Suprapubic skin (tissue), 4 donors: Measurements from ENCODE around the gene HYCC2. TPM values are rescaled to one million over a fixed set of nuclear protein-coding genes. Genes with fewer than 3 reads are reported as not detected.
"Not testable (repeated sequence)": the region's sequence is repeated elsewhere in the genome, so short reads cannot be mapped to it uniquely, and the experiment has no call there.

Experiments
- DNase-seq, 2 donors: peaks; one replicate each; pipeline ENCODE4 v3.0.0-alpha.2; 2019; ENCODE audit warnings: low spot score in 2 of 2
- H3K27ac ChIP-seq: fragments of 200-600 bp; sonication (generic); one replicate; pipeline ENCODE4 v1.5.1; 2019
- H3K27me3 ChIP-seq: fragments of 200-600 bp; sonication (generic); one replicate; pipeline ENCODE4 v1.5.1; 2019
- H3K36me3 ChIP-seq: fragments of 200-600 bp; sonication (generic); one replicate; pipeline ENCODE4 v1.5.1; 2019
- H3K4me1 ChIP-seq: fragments of 200-600 bp; sonication (generic); one replicate; pipeline ENCODE4 v1.5.1; 2019
- H3K4me3 ChIP-seq: fragments of 200-600 bp; sonication (generic); one replicate; pipeline ENCODE4 v1.5.1; 2019; ENCODE audit warnings: mild to moderate bottlenecking
- H3K9me3 ChIP-seq: fragments of 200-600 bp; sonication (generic); one replicate; pipeline ENCODE4 v1.5.1; 2019
- EP300 ChIP-seq: sonication (generic); formaldehyde crosslinking; IDR thresholded peaks from one replicate; pipeline ENCODE4 v1.6.1; 2017; ENCODE audit warnings: antibody characterized with exemption
- POLR2A ChIP-seq, 2 donors: fragments of 450-650 bp; IDR thresholded peaks; one replicate each; pipeline ENCODE4 v1.6.1; 2017; ENCODE audit warnings: antibody characterized with exemption in 2 of 2, mild to moderate bottlenecking in 2 of 2, moderate library complexity in 2 of 2
- POLR2AphosphoS5 ChIP-seq, 3 donors: sonication (generic); formaldehyde crosslinking; IDR thresholded peaks; one replicate each; pipeline ENCODE4 v1.6.1; 2017; ENCODE audit warnings: antibody characterized with exemption in 3 of 3
- WGBS: methylation state at CpG from one replicate; pipeline ENCODE4 v1.1.5; 2018; 5-methylcytosine and 5-hydroxymethylcytosine counted together
- total RNA-seq, 4 donors: library from RNA; depleted of rRNA; stranded (reverse); fragments of >200 nt; gene quantifications; one replicate each; pipeline ENCODE4 v1.1.0, GENCODE V29; 2016
- TF ChIP-seq, protein P1 (sequence below), 2 donors: fragments of 200-600 bp in 1 of 2; fragments of 450-650 bp in 1 of 2; sonication (generic) in 1 of 2; IDR thresholded peaks; one replicate each; pipeline ENCODE4 v1.5.1; 2016 to 2019; ENCODE audit warnings: antibody characterized with exemption in 2 of 2, mild to moderate bottlenecking in 1 of 2, moderate library complexity in 1 of 2

The HYCC2 gene
- total RNA-seq, 4 donors from 2014 or later = 11.6 to 26.8 (median 12.7) TPM

DNA sequence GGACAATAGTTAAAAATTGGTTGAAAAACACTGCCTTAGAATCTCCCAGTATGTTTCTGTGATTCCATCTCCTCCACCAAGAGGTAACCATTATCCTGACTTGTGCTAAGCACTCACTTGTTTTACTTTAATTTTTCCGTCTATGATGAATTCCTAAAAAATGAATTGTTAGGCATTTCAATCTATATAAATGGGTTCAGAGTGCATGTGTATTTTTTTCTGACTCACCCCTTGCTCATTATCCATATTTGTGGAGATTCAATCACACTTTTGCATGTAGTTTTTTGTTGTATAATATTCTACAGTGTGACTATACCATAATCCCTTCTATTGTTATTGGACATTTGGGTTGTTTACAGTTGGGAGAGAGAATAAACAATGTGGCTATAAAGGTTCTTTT lies 1.6 kb upstream of the HYCC2 start:
- TF ChIP-seq POLR2AphosphoS5 (IDR thresholded peaks at IDR 0.05) = no peak
- Histone ChIP-seq H3K4me1 (peaks cover 43% of the 10 kb centered on the region), H3K36me3 (no peaks in the 10 kb centered on the region), H3K27ac (no peak overlapping the region), H3K9me3 (no peaks in the 10 kb centered on the region), H3K27me3 (no peaks in the 10 kb centered on the region), H3K4me3 (peak overlapping the region; percentile 99)
- 73% methylated on average over 1 of the region's 1 CpG for WGBS
- DNase-seq = no peak

DNA sequence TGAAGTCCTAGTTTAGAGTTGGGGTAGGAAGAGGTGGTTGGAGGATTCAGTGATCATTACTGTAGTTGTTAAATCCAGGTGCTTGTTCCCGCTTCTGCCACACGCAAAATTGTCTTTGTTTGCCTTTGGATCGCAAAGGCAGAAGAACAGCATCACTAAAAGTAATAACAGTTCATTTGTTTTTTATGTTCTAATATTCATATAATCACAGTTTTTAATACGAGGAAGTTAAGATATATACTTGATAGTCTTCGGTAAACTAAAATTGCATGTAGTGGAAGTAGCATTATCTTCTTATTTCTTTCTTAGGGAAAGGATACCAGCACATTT lies 695 bp upstream of the HYCC2 start:
- H3K36me3 ChIP-seq = no peaks in the 10 kb centered on the region
- peak overlapping the region; percentile 93 for H3K27ac ChIP-seq
- no peaks in the 10 kb centered on the region for H3K9me3 ChIP-seq
- TF ChIP-seq EP300 (no peak), POLR2AphosphoS5 (IDR thresholded peaks at IDR 0.05) (no peak), POLR2A (IDR thresholded peaks at IDR 0.05) (no peak)
- TF ChIP-seq, protein P1, sequence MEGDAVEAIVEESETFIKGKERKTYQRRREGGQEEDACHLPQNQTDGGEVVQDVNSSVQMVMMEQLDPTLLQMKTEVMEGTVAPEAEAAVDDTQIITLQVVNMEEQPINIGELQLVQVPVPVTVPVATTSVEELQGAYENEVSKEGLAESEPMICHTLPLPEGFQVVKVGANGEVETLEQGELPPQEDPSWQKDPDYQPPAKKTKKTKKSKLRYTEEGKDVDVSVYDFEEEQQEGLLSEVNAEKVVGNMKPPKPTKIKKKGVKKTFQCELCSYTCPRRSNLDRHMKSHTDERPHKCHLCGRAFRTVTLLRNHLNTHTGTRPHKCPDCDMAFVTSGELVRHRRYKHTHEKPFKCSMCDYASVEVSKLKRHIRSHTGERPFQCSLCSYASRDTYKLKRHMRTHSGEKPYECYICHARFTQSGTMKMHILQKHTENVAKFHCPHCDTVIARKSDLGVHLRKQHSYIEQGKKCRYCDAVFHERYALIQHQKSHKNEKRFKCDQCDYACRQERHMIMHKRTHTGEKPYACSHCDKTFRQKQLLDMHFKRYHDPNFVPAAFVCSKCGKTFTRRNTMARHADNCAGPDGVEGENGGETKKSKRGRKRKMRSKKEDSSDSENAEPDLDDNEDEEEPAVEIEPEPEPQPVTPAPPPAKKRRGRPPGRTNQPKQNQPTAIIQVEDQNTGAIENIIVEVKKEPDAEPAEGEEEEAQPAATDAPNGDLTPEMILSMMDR (IDR thresholded peaks at IDR 0.05) = no peak
- peak overlapping the region; percentile 99 for H3K4me3 ChIP-seq
- no peaks in the 10 kb centered on the region for H3K27me3 ChIP-seq
- DNase-seq = no peak
- peaks cover 51% of the 10 kb centered on the region for H3K4me1 ChIP-seq
- 4% methylated on average over 5 of the region's 5 CpGs for WGBS

DNA sequence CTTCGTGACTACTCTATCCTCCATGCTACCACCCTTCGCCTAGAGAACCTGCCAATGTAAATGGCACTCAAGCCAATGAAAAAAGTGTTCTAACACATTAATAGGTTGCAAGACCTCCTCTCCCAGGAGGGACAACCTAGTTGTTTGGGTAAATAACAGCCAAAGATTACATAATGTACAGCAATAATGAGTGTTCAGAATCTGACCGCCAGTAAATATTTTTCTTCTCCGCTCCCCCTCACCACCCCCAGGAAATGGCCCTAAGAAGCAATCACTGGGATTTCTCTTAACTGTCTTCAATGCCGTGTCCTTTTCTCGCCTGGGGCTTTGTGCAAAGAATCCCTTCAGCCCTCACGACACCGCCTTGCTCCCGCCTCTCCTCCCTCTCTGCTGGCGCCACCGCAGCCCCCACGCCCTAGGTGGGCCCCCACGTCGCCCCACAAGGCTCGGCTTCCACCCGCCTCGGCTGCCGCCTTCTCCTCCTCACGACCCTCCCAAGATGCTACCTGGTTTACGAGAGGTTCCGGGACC lies 458 bp downstream of the HYCC2 start:
- peaks cover 59% of the 10 kb centered on the region for H3K4me1 ChIP-seq
- 2% methylated on average over 21 of the region's 21 CpGs for WGBS
- peak overlapping the region; percentile 99 for H3K4me3 ChIP-seq
- H3K9me3 ChIP-seq = no peaks in the 10 kb centered on the region
- DNase-seq = no peak
- H3K27me3 ChIP-seq = no peaks in the 10 kb centered on the region
- H3K27ac ChIP-seq = peak overlapping the region; percentile 93
- TF ChIP-seq POLR2AphosphoS5 (IDR thresholded peaks at IDR 0.05) (no peak), EP300 (no peak), POLR2A (IDR thresholded peaks at IDR 0.05) (no peak)
- TF ChIP-seq, protein P1 (IDR thresholded peaks at IDR 0.05) = no peak
- no peaks in the 10 kb centered on the region for H3K36me3 ChIP-seq

DNA sequence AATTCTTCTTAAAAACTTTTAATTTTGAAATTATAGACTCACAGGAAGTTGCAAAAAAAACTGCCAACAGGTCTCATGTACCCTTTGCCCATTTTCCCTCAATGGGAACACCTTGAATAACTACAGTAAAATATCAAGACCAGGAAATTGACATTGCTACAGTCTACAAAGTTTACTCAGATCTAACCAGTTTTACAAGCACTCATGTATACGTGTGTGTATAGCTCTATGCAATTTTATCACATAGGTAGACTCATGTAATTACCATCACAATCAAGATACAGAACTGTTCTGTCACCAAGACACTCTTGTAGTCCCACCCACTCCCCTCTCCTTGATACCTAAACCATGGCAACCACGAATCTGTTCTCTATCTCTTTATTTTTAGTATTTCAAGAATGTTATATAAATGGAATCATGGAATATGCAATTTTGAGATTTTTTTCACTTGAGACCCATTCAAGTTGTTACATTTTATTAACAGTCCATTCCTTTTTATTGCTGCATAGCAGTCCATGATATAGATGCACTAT lies 6.6 kb downstream of the HYCC2 start:
- H3K27ac ChIP-seq = no peak overlapping the region

DNA sequence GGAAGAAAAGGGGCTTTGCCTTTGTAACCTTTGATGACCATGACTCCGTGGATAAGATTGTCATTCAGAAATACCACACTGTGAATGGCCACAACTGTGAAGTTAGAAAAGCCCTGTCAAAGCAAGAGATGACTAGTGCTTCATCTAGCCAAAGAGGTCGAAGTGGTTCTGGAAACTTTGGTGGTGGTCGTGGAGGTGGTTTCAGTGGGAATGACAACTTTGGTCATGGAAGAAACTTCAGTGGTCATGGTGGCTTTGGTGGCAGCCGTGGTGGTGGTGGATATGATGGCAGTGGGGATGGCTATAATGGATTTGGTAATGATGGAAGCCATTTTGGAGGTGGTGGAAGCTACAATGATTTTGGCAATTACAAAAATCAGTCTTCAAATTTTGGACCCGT lies 8.0 kb downstream of the HYCC2 start:
- not testable (repeated sequence) for H3K9me3 ChIP-seq, DNase-seq, H3K27me3 ChIP-seq, H3K4me3 ChIP-seq, H3K36me3 ChIP-seq
- 87% methylated on average over 5 of the region's 5 CpGs for WGBS
- Histone ChIP-seq H3K27ac (peak overlapping the region; percentile 39), H3K4me1 (peaks cover 31% of the 10 kb centered on the region)

More for the DNA sequence above, 6.6 kb downstream of the HYCC2 start:
- no peaks in the 10 kb centered on the region for H3K27me3 ChIP-seq
- H3K4me1 ChIP-seq = peaks cover 43% of the 10 kb centered on the region
- WGBS = 51% methylated on average over 2 of the region's 2 CpGs
- no peaks in the 10 kb centered on the region for H3K9me3 ChIP-seq
- H3K4me3 ChIP-seq = no peak overlapping the region
- H3K36me3 ChIP-seq = no peaks in the 10 kb centered on the region
- no peak for DNase-seq
- TF ChIP-seq, protein P1 (IDR thresholded peaks at IDR 0.05) = no peak
- TF ChIP-seq POLR2A (IDR thresholded peaks at IDR 0.05) = no peak
- no peak for TF ChIP-seq POLR2AphosphoS5 (IDR thresholded peaks at IDR 0.05)
- TF ChIP-seq EP300 = no peak

DNA sequence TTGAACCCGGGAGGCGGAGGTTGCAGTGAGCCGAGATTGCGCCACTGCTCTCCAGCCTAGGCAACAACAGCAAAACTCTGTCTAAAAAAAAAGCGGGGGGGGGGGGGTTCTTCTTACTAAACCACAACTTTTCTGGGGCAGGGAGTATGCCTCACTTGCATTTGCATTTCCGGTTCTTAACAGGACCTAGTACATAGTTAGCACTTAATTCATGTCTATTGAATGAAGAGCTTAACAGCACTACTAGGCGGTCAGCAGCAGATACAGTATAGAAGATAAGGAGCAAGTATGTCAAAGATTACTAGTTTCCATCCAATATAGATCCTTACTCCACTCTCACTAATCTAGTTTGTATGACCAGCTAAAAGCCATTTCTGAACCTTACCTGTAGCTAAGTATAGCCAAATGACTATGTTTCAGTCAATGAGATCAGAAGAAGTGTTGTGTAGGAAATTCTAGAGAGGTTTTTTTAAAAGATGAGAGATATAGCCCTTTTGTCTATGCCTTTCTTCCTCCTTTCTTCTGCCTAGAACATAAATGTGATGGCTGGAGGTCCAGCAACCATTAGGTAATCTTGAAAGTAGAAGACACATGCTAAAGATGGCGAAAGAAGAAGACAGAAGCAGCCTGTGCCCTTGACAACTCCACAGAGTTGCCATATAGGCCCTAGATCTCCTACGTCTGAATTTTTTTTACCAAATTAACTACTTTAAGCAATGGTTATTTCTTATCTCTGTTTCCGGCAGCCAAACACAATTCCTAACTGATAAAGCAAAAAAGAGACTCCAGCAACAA lies 11.3 kb downstream of the HYCC2 start:
- TF ChIP-seq EP300 = no peak
- TF ChIP-seq, protein P1 (IDR thresholded peaks at IDR 0.05) = no peak
- no peak for TF ChIP-seq POLR2AphosphoS5 (IDR thresholded peaks at IDR 0.05)
- no peak for TF ChIP-seq POLR2A (IDR thresholded peaks at IDR 0.05)
- no peak for DNase-seq
- Histone ChIP-seq H3K27ac (no peak overlapping the region), H3K36me3 (no peaks in the 10 kb centered on the region), H3K27me3 (no peaks in the 10 kb centered on the region), H3K4me1 (peaks cover 11% of the 10 kb centered on the region), H3K9me3 (no peaks in the 10 kb centered on the region), H3K4me3 (no peak overlapping the region)
- 94% methylated on average over 10 of the region's 10 CpGs for WGBS
